WTC11 (cell line): Measurements from ENCODE around the gene COL18A1. TPM values are rescaled to one million over a fixed set of nuclear protein-coding genes. Genes with fewer than 3 reads are reported as not detected.

ENCODE experiments used
- ATAC-seq: fragments of 200-7000 bp; cut with Tn5 transposase; 2 replicates; pipeline ENCODE4 v1.10.0; 2021; ENCODE audit warnings: mild to moderate bottlenecking, moderate library complexity
- CTCF ChIA-PET: fragments of 300-600 bp; sonication (Branson Sonifier 250); formaldehyde crosslinking; loops from one replicate; lab custom pipeline; 2021; ENCODE audit warnings: antibody characterized with exemption; lab: Charles Lee
- POLR2A ChIA-PET: fragments of 350-600 bp; sonication (Branson Sonifier 250); formaldehyde crosslinking; loops from one replicate; lab custom pipeline; 2021; ENCODE audit warnings: antibody characterized with exemption; lab: Charles Lee
- DNase-seq: peaks from one replicate; pipeline ENCODE4 v3.0.0; 2021; ENCODE audit warnings: low spot score
- H3K27ac Mint-ChIP-seq: 2 replicates; pipeline ENCODE4 v1.8.0; 2021; ENCODE audit warnings: mixed read lengths
- H3K27me3 Mint-ChIP-seq: 2 replicates; pipeline ENCODE4 v1.8.0; 2021; ENCODE audit warnings: low read depth, mild to moderate bottlenecking, moderate library complexity, mixed read lengths
- H3K36me3 Mint-ChIP-seq: 2 replicates; pipeline ENCODE4 v1.8.0; 2021; ENCODE audit warnings: mixed read lengths
- H3K4me1 Mint-ChIP-seq: 2 replicates; pipeline ENCODE4 v1.8.0; 2022; ENCODE audit warnings: mixed read lengths
- H3K4me3 Mint-ChIP-seq: 2 replicates; pipeline ENCODE4 v1.8.0; 2021; ENCODE audit warnings: mild to moderate bottlenecking, moderate library complexity, mixed read lengths
- H3K9me3 Mint-ChIP-seq: 2 replicates; pipeline ENCODE4 v1.8.0; 2021; ENCODE audit warnings: mixed read lengths
- CREM ChIP-seq: sonication (generic); formaldehyde crosslinking; IDR thresholded peaks from 2 replicates; pipeline ENCODE4 v1.8.1; 2022; ENCODE audit warnings: mild to moderate bottlenecking, missing genetic modification reagents, moderate library complexity
- FOXP1 ChIP-seq: sonication (generic); formaldehyde crosslinking; IDR thresholded peaks from 2 replicates; pipeline ENCODE4 v1.8.0; 2022; ENCODE audit warnings: missing genetic modification reagents, mild to moderate bottlenecking, moderate library complexity, borderline replicate concordance
- RELA ChIP-seq: sonication (generic); formaldehyde crosslinking; IDR thresholded peaks from 2 replicates; pipeline ENCODE4 v1.8.1; 2022; ENCODE audit warnings: missing genetic modification reagents, mild to moderate bottlenecking, borderline replicate concordance
- ZNF138 ChIP-seq: sonication (generic); formaldehyde crosslinking; conservative IDR thresholded peaks from 2 replicates; pipeline ENCODE4 v1.8.1; 2022; ENCODE audit warnings: mild to moderate bottlenecking, moderate library complexity, missing genetic modification reagents
- ZNF232 ChIP-seq: sonication (generic); formaldehyde crosslinking; IDR thresholded peaks from 2 replicates; pipeline ENCODE4 v1.8.0; 2022; ENCODE audit warnings: mild to moderate bottlenecking, missing genetic modification reagents
- ZNF671 ChIP-seq: fragments of 250-450 bp; sonication (Bioruptor Pico); IDR thresholded peaks from 2 replicates; pipeline ENCODE4 v1.8.0; 2021; ENCODE audit warnings: mild to moderate bottlenecking
- total RNA-seq: library from RNA; stranded (reverse); gene quantifications from 3 replicates; pipeline ENCODE4 v1.2.3, GENCODE V29; 2021
- TF ChIP-seq, protein P1 (sequence below): sonication (generic); formaldehyde crosslinking; IDR thresholded peaks from 2 replicates; pipeline ENCODE4 v1.8.1; 2023; ENCODE audit warnings: mild to moderate bottlenecking, moderate library complexity, missing genetic modification reagents
- TF ChIP-seq, protein P2 (sequence below): fragments of 250-450 bp; sonication (Bioruptor Pico); IDR thresholded peaks from 2 replicates; pipeline ENCODE4 v1.9.0; 2021; ENCODE audit warnings: mild to moderate bottlenecking, borderline replicate concordance
- TF ChIP-seq, protein P3 (sequence below): sonication (generic); formaldehyde crosslinking; IDR thresholded peaks from 2 replicates; pipeline ENCODE4 v1.8.1; 2022; ENCODE audit warnings: mild to moderate bottlenecking, moderate library complexity, missing genetic modification reagents
- TF ChIP-seq, protein P4 (sequence below): fragments of 250-450 bp; sonication (Bioruptor Pico); conservative IDR thresholded peaks from 2 replicates; pipeline ENCODE4 v1.9.0; 2021; ENCODE audit warnings: mild to moderate bottlenecking
- TF ChIP-seq, protein P5 (sequence below): fragments of 250-450 bp; sonication (Bioruptor Pico); IDR thresholded peaks from 2 replicates; pipeline ENCODE4 v1.8.0; 2021; ENCODE audit warnings: mild to moderate bottlenecking

Gene COL18A1
- total RNA-seq, 1 experiment from 2014 or later, result 231 TPM

DNA sequence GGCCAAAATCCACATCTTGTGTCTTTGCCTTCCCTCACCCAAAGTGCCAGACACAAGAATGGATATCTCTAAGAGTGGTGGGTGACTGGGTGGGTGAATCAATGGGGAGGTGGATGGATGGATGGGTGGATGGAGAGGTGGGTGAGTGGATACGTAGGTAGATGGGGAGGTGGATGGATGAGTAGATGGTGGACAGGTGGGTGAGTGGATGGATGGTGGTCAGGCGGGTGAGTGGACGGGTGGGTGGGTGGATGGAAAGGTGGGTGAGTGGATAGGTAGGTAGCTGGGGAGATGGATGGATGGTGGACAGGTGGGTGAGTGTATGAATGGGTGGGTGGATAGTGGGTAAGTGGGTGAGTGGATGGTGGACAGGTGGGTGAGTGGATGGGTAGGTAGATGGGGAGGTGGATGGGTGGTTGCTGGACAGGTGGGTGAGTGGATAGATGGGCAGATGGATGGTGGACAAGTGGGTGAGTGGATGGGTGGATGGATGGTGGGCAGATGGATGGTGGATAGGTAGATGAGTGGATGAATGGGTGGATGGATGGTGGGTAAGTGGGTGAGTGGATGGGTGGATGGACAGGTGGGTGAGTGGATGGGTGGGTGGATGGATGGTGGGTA, 103.0 kb downstream of the COL18A1 start:
- no peaks in the 10 kb centered on the region for H3K9me3 Mint-ChIP-seq
- DNase-seq (no peak), ATAC-seq (no peak)
- POLR2A ChIA-PET, result interaction anchor here (0.6 kb wide), 1 partner anchor 19 kb away, joined by 3 read pairs; no protein-coding TSS in a partner anchor
- no peaks in the 10 kb centered on the region; the same call in 1 of the 2 replicates for H3K27me3 Mint-ChIP-seq
- TF ChIP-seq, protein P1, sequence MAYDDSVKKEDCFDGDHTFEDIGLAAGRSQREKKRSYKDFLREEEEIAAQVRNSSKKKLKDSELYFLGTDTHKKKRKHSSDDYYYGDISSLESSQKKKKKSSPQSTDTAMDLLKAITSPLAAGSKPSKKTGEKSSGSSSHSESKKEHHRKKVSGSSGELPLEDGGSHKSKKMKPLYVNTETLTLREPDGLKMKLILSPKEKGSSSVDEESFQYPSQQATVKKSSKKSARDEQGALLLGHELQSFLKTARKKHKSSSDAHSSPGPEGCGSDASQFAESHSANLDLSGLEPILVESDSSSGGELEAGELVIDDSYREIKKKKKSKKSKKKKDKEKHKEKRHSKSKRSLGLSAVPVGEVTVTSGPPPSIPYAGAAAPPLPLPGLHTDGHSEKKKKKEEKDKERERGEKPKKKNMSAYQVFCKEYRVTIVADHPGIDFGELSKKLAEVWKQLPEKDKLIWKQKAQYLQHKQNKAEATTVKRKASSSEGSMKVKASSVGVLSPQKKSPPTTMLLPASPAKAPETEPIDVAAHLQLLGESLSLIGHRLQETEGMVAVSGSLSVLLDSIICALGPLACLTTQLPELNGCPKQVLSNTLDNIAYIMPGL (CRISPR knock-in tag), result no peak
- TF ChIP-seq CREM (no peak), ZNF232 (CRISPR knock-in tag) (no peak)
- CTCF ChIA-PET, result no interaction called here
- no peak overlapping the region for H3K4me3 Mint-ChIP-seq
- H3K27ac Mint-ChIP-seq, result no peak overlapping the region
- H3K4me1 Mint-ChIP-seq, result no peaks in the 10 kb centered on the region
- H3K36me3 Mint-ChIP-seq, result peaks cover 11% of the 10 kb centered on the region

DNA sequence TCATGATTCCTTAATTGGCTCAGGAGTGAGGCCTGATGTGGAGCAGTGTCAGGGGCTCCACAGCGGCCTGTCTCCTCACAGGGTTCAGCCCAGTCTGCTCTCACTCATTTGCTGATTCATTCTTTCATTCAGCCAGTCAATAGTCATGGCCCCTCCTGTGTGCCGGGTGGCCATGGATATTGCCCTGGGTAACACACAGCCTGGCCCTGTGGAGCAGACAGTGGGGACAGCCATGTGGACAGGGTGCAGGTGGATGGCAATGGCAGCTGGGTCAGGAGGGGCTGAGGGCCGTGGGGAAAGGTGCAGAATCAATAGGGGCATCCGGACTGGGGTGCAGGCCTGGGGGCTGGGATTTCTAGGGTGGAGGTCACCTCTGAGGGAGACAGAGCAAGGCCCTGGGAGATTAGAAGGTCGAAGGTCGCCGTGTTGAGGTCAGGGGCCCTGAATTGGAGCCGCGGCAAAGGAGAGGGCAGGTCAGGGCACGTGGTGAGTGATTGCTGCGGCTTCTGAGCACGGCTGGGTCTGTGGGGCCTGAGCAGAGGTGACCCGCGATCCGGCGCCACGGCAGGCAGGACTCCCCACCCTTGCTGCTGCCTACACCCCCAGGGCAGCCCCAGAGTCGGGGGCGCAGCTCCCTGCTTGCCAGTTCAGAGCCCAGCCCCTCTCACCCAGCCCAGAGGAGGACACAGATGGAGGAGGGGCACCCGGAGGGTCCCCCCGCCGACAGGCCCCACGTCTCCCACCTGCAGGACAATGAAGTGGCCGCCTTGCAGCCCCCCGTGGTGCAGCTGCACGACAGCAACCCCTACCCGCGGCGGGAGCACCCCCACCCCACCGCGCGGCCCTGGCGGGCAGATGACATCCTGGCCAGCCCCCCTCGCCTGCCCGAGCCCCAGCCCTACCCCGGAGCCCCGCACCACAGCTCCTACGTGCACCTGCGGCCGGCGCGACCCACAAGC, 103.9 kb downstream of the COL18A1 start:
- Mint-ChIP-seq H3K4me3 (no peak overlapping the region), H3K4me1 (no peaks in the 10 kb centered on the region), H3K27me3 (no peaks in the 10 kb centered on the region; the same call in 1 of the 2 replicates), H3K36me3 (peaks cover 8% of the 10 kb centered on the region), H3K27ac (peak overlapping the region; percentile 54), H3K9me3 (no peaks in the 10 kb centered on the region)
- TF ChIP-seq FOXP1 (CRISPR knock-in tag), result no peak
- ChIA-PET POLR2A (no interaction called here), CTCF (interaction anchor here (1.4 kb wide), 1 partner anchor 200 kb away, joined by 4 read pairs; no protein-coding TSS in a partner anchor)
- ATAC-seq (no peak), DNase-seq (no peak)

DNA sequence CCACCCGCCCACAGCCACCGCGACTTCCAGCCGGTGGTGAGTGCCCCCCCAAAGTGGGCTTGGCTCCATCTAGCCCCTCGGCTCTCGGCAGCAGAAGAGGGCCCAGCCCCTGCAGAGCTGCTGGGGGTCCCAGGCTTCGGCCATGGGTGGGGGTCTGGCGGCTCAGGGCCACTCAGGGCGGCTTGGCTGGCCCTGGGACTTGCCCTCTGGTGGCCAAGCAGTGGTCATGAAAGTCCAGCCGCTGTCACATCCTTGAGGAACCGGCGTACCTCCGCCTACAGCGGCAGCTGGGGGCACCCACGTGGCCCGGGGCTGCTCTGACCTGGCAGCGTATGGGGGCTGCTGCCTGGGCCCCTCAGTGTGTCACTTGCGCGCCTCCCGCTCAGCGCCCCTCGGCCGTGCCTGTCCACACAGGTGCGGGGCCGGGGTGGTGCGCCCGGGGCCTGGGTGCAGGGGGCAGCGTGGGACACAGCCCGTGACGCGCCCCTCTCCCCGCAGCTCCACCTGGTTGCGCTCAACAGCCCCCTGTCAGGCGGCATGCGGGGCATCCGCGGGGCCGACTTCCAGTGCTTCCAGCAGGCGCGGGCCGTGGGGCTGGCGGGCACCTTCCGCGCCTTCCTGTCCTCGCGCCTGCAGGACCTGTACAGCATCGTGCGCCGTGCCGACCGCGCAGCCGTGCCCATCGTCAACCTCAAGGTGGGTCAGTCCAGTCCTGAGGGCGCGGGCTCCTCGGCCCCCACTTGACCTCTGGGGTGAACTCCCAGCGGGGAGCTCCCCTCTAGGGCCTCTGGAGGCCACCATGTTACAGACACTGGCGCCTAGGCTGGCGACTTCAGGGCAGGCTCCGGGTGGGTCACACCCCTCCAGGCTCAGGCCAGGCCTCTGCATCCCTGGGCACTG, 104.9 kb downstream of the COL18A1 start:
- Mint-ChIP-seq H3K36me3 (peaks cover 8% of the 10 kb centered on the region), H3K4me3 (no peak overlapping the region), H3K27me3 (no peaks in the 10 kb centered on the region; the same call in 1 of the 2 replicates), H3K9me3 (no peaks in the 10 kb centered on the region), H3K4me1 (no peaks in the 10 kb centered on the region), H3K27ac (no peak overlapping the region)
- TF ChIP-seq ZNF138 (CRISPR knock-in tag), result no peak
- TF ChIP-seq RELA (CRISPR knock-in tag), result 0 out of 2 replicates have a peak, but pooled peaks have one; percentile 27
- ChIA-PET CTCF (interaction anchor here (1.4 kb wide), 1 partner anchor 201 kb away, joined by 4 read pairs; no protein-coding TSS in a partner anchor), POLR2A (no interaction called here)
- ATAC-seq (peak; percentile 7; the same call in 1 of the 2 replicates), DNase-seq (no peak)

DNA sequence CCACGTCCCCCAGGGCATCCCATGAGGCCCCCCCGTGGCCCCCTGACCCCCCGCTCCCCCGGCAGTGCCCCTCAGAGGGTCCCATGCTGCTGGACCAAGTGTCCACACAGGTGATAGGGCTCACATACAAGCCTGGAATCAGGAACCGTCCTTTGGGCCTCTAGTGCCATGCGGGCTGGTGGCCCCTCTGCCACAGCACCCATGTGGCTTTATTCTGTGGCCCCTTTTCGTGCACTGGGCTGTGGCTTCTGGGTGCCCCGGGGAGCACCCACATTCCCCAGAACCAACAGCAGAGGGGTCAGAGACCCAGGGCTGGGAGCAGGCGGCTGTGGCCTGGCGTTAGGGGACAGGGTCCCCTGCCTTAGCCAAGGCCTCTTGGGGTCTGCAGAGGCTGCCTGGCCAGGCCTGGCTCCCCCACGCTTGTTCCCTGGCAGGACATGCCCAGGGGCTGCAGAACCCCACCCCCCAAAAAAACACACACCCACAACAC, 105.5 kb downstream of the COL18A1 start:
- DNase-seq (no peak), ATAC-seq (no peak)
- no peak overlapping the region for H3K4me3 Mint-ChIP-seq
- H3K27ac Mint-ChIP-seq, result no peak overlapping the region
- no peaks in the 10 kb centered on the region for H3K9me3 Mint-ChIP-seq
- ChIA-PET POLR2A (no interaction called here), CTCF (no interaction called here)
- no peaks in the 10 kb centered on the region; the same call in 1 of the 2 replicates for H3K27me3 Mint-ChIP-seq
- no peaks in the 10 kb centered on the region for H3K4me1 Mint-ChIP-seq
- peaks cover 8% of the 10 kb centered on the region for H3K36me3 Mint-ChIP-seq
- no peak for TF ChIP-seq ZNF671
- TF ChIP-seq, protein P2, sequence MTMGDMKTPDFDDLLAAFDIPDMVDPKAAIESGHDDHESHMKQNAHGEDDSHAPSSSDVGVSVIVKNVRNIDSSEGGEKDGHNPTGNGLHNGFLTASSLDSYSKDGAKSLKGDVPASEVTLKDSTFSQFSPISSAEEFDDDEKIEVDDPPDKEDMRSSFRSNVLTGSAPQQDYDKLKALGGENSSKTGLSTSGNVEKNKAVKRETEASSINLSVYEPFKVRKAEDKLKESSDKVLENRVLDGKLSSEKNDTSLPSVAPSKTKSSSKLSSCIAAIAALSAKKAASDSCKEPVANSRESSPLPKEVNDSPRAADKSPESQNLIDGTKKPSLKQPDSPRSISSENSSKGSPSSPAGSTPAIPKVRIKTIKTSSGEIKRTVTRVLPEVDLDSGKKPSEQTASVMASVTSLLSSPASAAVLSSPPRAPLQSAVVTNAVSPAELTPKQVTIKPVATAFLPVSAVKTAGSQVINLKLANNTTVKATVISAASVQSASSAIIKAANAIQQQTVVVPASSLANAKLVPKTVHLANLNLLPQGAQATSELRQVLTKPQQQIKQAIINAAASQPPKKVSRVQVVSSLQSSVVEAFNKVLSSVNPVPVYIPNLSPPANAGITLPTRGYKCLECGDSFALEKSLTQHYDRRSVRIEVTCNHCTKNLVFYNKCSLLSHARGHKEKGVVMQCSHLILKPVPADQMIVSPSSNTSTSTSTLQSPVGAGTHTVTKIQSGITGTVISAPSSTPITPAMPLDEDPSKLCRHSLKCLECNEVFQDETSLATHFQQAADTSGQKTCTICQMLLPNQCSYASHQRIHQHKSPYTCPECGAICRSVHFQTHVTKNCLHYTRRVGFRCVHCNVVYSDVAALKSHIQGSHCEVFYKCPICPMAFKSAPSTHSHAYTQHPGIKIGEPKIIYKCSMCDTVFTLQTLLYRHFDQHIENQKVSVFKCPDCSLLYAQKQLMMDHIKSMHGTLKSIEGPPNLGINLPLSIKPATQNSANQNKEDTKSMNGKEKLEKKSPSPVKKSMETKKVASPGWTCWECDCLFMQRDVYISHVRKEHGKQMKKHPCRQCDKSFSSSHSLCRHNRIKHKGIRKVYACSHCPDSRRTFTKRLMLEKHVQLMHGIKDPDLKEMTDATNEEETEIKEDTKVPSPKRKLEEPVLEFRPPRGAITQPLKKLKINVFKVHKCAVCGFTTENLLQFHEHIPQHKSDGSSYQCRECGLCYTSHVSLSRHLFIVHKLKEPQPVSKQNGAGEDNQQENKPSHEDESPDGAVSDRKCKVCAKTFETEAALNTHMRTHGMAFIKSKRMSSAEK (CRISPR knock-in tag), result no peak
- TF ChIP-seq, protein P3, sequence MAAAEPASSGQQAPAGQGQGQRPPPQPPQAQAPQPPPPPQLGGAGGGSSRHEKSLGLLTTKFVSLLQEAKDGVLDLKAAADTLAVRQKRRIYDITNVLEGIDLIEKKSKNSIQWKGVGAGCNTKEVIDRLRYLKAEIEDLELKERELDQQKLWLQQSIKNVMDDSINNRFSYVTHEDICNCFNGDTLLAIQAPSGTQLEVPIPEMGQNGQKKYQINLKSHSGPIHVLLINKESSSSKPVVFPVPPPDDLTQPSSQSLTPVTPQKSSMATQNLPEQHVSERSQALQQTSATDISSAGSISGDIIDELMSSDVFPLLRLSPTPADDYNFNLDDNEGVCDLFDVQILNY, result no peak
- TF ChIP-seq, protein P4, sequence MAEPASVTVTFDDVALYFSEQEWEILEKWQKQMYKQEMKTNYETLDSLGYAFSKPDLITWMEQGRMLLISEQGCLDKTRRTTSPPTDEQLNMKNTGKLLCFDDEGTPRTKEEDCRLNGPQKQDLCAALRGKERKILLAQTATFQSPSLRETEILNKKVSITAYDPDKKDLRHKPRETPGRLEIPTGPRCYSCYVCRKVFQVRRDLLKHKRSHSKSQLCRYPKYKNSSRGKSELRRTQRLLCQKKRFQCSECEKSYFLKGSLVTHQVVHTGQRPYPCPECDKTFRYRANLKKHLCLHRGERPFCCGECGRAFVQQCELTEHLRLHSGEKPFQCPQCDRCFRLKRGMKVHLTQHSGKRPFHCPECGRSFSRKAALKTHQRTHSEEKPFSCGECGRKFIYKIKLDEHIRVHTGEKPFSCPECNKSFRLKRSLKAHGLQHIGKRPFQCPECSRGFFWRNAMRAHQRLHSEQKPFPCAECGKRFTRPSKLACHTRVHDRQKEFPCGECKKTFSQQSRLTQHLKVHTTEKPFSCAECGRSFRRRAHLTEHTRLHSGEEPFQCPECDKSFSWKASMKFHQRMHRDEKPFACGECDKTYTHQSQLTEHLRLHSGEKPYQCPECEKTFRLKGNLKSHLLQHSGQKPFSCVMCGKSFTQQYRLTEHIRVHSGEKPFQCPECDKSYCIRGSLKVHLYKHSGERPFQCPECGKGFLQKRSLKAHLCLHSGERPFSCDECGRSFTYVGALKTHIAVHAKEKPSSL (CRISPR knock-in tag), result no peak
- TF ChIP-seq, protein P5, sequence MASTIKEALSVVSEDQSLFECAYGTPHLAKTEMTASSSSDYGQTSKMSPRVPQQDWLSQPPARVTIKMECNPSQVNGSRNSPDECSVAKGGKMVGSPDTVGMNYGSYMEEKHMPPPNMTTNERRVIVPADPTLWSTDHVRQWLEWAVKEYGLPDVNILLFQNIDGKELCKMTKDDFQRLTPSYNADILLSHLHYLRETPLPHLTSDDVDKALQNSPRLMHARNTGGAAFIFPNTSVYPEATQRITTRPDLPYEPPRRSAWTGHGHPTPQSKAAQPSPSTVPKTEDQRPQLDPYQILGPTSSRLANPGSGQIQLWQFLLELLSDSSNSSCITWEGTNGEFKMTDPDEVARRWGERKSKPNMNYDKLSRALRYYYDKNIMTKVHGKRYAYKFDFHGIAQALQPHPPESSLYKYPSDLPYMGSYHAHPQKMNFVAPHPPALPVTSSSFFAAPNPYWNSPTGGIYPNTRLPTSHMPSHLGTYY, result no peak
